GM23338 (cell line): ENCODE measurements around the gene ROCK2. TPM values are rescaled to one million over a fixed set of nuclear protein-coding genes. Genes with fewer than 3 reads are reported as not detected.

ENCODE experiments used
- ATAC-seq: fragments of 200-7000 bp; cut with Tn5 transposase; 3 replicates; pipeline ENCODE4 v1.9.1; 2020
- DNase-seq: peaks from one replicate; pipeline ENCODE4 v3.0.0-alpha.2; 2015; ENCODE audit warnings: low spot score
- H2AFZ ChIP-seq: fragments of 200-600 bp; sonication (generic); 2 replicates; pipeline ENCODE4 v1.8.0; 2016; ENCODE audit warnings: antibody characterized with exemption, mild to moderate bottlenecking, moderate library complexity
- H3F3A ChIP-seq: fragments of 200-600 bp; sonication (generic); replicated peaks from 2 replicates; pipeline ENCODE4 v1.8.0; 2017; ENCODE audit warnings: antibody characterized with exemption, mixed run types, low read depth
- H3K27ac ChIP-seq: fragments of 200-600 bp; sonication (generic); 2 replicates; pipeline ENCODE4 v1.6.1; 2016; ENCODE audit warnings: low read depth
- H3K27me3 ChIP-seq: fragments of 200-600 bp; sonication (generic); 2 replicates; pipeline ENCODE4 v1.8.0; 2016; ENCODE audit warnings: mild to moderate bottlenecking, mixed run types, moderate library complexity; ENCODE audit not compliant: insufficient read depth
- H3K36me3 ChIP-seq: fragments of 200-600 bp; sonication (generic); 2 replicates; pipeline ENCODE4 v1.8.0; 2016; ENCODE audit warnings: mild to moderate bottlenecking; ENCODE audit not compliant: insufficient read depth
- H3K4me1 ChIP-seq: fragments of 200-600 bp; sonication (generic); 2 replicates; pipeline ENCODE4 v1.8.0; 2016; ENCODE audit warnings: mild to moderate bottlenecking, moderate library complexity; ENCODE audit not compliant: insufficient read depth
- H3K4me2 ChIP-seq: fragments of 200-600 bp; sonication (generic); 2 replicates; pipeline ENCODE4 v1.7.1; 2017; ENCODE audit warnings: mixed run types
- H3K4me3 ChIP-seq: fragments of 200-600 bp; sonication (generic); 2 replicates; pipeline ENCODE4 v1.6.1; 2016; ENCODE audit warnings: mixed run types
- H3K79me2 ChIP-seq: fragments of 200-600 bp; sonication (generic); replicated peaks from 2 replicates; pipeline ENCODE4 v1.8.0; 2017; ENCODE audit warnings: mild to moderate bottlenecking; ENCODE audit not compliant: insufficient read depth
- H3K9me2 ChIP-seq: fragments of 200-600 bp; sonication (generic); 2 replicates; pipeline ENCODE4 v1.8.0; 2017; ENCODE audit not compliant: insufficient read depth
- H4K20me1 ChIP-seq: fragments of 200-600 bp; sonication (generic); replicated peaks from 2 replicates; pipeline ENCODE4 v1.8.0; 2017; ENCODE audit warnings: mild to moderate bottlenecking; ENCODE audit not compliant: insufficient read depth
- H3K27ac Mint-ChIP-seq: 2 replicates; pipeline ENCODE4 v1.8.0; 2020; ENCODE audit warnings: inconsistent platforms, mild to moderate bottlenecking, moderate library complexity, mixed read lengths
- H3K27me3 Mint-ChIP-seq: 3 replicates; pipeline ENCODE4 v1.8.0; 2022; ENCODE audit warnings: low read depth, mild to moderate bottlenecking, moderate library complexity, mixed read lengths, inconsistent platforms; ENCODE audit not compliant: insufficient read depth, poor library complexity
- H3K36me3 Mint-ChIP-seq: 3 replicates; pipeline ENCODE4 v1.8.0; 2021; ENCODE audit warnings: low read depth, mild to moderate bottlenecking, inconsistent platforms, moderate library complexity, mixed read lengths
- H3K4me1 Mint-ChIP-seq: 3 replicates; pipeline ENCODE4 v1.8.0; 2020; ENCODE audit warnings: mild to moderate bottlenecking, inconsistent platforms, mixed read lengths
- H3K4me3 Mint-ChIP-seq: 3 replicates; pipeline ENCODE4 v1.8.0; 2021; ENCODE audit warnings: moderate library complexity, mild to moderate bottlenecking, inconsistent platforms, mixed read lengths
- H3K9me3 Mint-ChIP-seq: 3 replicates; pipeline ENCODE4 v1.8.0; 2020; ENCODE audit warnings: moderate library complexity, mild to moderate bottlenecking, inconsistent platforms, mixed read lengths
- CREB1 ChIP-seq: fragments of 250-450 bp; sonication (Bioruptor Pico); IDR thresholded peaks from 2 replicates; pipeline ENCODE4 v1.5.0; 2020; ENCODE audit warnings: low read depth, mild to moderate bottlenecking, moderate library complexity
- EZH2 ChIP-seq: fragments of 200-600 bp; sonication (generic); IDR thresholded peaks from one replicate; pipeline ENCODE4 v1.8.0; 2017; ENCODE audit warnings: antibody characterized with exemption, mild to moderate bottlenecking, low read depth; ENCODE audit not compliant: unreplicated experiment
- EZH2phosphoT487 ChIP-seq: fragments of 200-600 bp; sonication (generic); IDR thresholded peaks from one replicate; pipeline ENCODE4 v1.8.1; 2018; ENCODE audit warnings: antibody characterized with exemption; ENCODE audit not compliant: unreplicated experiment
- JUNB ChIP-seq: IDR thresholded peaks from one replicate; pipeline ENCODE4 v1.6.1; 2016; ENCODE audit warnings: antibody characterized with exemption; ENCODE audit not compliant: unreplicated experiment
- STAT1 ChIP-seq: IDR thresholded peaks from one replicate; pipeline ENCODE4 v1.6.1; 2016; ENCODE audit warnings: antibody characterized with exemption; ENCODE audit not compliant: unreplicated experiment
- ZNF114 ChIP-seq: fragments of 250-450 bp; sonication (Bioruptor Pico); IDR thresholded peaks from 2 replicates; pipeline ENCODE4 v1.5.0; 2020; ENCODE audit warnings: mild to moderate bottlenecking, moderate library complexity
- ZNF331 ChIP-seq: fragments of 250-450 bp; sonication (Bioruptor Pico); IDR thresholded peaks from 2 replicates; pipeline ENCODE4 v1.5.0; 2020; ENCODE audit warnings: low read depth, mild to moderate bottlenecking, moderate library complexity
- polyA plus RNA-seq: library from polyadenylated mRNA; unstranded; fragments of >200 nt; fragmentation: Nextera tagmentation; extraction: Ambion mirVana; gene quantifications from 2 replicates; pipeline ENCODE4 v1.2.1, GENCODE V29; 2016
- total RNA-seq: library from RNA; depleted of rRNA; stranded (reverse); fragments of >200 nt; shearing (Covaris generic); gene quantifications from 2 replicates; pipeline ENCODE4 v1.2.3, GENCODE V29; 2014
- TF ChIP-seq, protein P1 (sequence below), 2 experiments: fragments of 200-600 bp in 1 of 2; sonication (generic) in 1 of 2; conservative IDR thresholded peaks; 2 replicates each; pipeline versions ENCODE4 v1.5.1 to v1.6.1; 2016 to 2017; ENCODE audit warnings: antibody characterized with exemption in 2 of 2, low read depth in 2 of 2, mild to moderate bottlenecking in 2 of 2, moderate library complexity in 1 of 2
- TF ChIP-seq, protein P2 (sequence below): IDR thresholded peaks from one replicate; pipeline ENCODE4 v1.6.1; 2018; ENCODE audit warnings: antibody characterized with exemption; ENCODE audit not compliant: unreplicated experiment
- TF ChIP-seq, protein P3 (sequence below): fragments of 250-450 bp; sonication (Bioruptor Pico); IDR thresholded peaks from 2 replicates; pipeline ENCODE4 v1.5.0; 2020; ENCODE audit warnings: mild to moderate bottlenecking, moderate library complexity
- TF ChIP-seq, protein P4 (sequence below): IDR thresholded peaks from 2 replicates; pipeline ENCODE4 v1.6.1; 2016; ENCODE audit warnings: antibody characterized with exemption

The ROCK2 gene
- total and polyA plus RNA-seq, 2 experiments from 2014 or later: 16.4 to 28.0 TPM

DNA sequence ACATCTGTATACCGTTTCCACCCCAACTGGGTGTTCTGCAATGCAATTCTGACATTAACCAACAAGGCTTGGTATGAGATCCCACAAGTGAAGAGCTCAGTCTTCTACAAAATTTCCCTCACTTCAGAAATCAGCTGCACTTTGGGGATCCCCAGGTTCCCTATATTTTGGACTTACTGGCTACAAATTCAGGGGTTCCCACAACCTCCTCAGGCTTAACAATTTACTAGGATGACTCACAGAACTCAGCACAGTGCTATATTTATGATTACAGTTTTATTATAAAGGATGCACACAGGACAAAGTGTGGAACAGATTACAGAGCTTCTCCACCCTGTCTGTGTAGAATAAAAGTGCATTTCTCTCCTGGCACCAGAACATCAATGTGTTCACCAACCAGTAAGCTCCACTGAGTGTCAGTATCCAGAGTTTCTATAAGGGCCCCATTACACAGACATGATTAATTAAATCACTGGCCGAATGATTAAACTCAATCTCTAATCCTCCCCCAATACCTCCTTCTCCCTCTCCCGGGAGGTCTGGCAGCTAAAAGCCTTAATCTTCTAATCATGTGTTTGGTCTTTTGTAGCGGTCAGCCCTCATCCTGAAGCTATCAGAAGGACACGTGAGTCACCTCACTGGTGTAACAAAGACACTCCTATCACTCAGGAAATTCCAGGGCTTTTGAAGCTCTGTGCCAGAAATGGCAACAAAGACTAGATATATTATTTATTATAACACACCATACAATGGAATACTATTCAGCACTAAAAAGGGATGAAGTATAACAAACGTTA lies 104.6 kb downstream of the ROCK2 start:
- H3K4me3 ChIP-seq: no peak overlapping the region
- peaks cover 7% of the 10 kb centered on the region for H4K20me1 ChIP-seq
- H3K36me3 ChIP-seq: 0 out of 2 replicates have a peak, but pooled peaks cover 3% of the 10 kb centered on the region
- ATAC-seq (no peak), DNase-seq (no peak)
- no peaks in the 10 kb centered on the region for H3K9me3 Mint-ChIP-seq
- no peaks in the 10 kb centered on the region for H3K4me1 ChIP-seq
- no peaks in the 10 kb centered on the region for H3K36me3 Mint-ChIP-seq
- H3K27ac ChIP-seq: no peak overlapping the region
- TF ChIP-seq STAT1 (no peak), JUNB (no peak), CREB1 (CRISPR knock-in tag) (no peak), ZNF114 (CRISPR knock-in tag) (no peak), ZNF331 (CRISPR knock-in tag) (no peak), EZH2phosphoT487 (no peak), EZH2 (no peak)
- TF ChIP-seq, protein P1, sequence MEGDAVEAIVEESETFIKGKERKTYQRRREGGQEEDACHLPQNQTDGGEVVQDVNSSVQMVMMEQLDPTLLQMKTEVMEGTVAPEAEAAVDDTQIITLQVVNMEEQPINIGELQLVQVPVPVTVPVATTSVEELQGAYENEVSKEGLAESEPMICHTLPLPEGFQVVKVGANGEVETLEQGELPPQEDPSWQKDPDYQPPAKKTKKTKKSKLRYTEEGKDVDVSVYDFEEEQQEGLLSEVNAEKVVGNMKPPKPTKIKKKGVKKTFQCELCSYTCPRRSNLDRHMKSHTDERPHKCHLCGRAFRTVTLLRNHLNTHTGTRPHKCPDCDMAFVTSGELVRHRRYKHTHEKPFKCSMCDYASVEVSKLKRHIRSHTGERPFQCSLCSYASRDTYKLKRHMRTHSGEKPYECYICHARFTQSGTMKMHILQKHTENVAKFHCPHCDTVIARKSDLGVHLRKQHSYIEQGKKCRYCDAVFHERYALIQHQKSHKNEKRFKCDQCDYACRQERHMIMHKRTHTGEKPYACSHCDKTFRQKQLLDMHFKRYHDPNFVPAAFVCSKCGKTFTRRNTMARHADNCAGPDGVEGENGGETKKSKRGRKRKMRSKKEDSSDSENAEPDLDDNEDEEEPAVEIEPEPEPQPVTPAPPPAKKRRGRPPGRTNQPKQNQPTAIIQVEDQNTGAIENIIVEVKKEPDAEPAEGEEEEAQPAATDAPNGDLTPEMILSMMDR (conservative IDR thresholded peaks at IDR 0.05; ENCODE audit: low read depth in 2 of 2): no peak
- TF ChIP-seq, protein P2, sequence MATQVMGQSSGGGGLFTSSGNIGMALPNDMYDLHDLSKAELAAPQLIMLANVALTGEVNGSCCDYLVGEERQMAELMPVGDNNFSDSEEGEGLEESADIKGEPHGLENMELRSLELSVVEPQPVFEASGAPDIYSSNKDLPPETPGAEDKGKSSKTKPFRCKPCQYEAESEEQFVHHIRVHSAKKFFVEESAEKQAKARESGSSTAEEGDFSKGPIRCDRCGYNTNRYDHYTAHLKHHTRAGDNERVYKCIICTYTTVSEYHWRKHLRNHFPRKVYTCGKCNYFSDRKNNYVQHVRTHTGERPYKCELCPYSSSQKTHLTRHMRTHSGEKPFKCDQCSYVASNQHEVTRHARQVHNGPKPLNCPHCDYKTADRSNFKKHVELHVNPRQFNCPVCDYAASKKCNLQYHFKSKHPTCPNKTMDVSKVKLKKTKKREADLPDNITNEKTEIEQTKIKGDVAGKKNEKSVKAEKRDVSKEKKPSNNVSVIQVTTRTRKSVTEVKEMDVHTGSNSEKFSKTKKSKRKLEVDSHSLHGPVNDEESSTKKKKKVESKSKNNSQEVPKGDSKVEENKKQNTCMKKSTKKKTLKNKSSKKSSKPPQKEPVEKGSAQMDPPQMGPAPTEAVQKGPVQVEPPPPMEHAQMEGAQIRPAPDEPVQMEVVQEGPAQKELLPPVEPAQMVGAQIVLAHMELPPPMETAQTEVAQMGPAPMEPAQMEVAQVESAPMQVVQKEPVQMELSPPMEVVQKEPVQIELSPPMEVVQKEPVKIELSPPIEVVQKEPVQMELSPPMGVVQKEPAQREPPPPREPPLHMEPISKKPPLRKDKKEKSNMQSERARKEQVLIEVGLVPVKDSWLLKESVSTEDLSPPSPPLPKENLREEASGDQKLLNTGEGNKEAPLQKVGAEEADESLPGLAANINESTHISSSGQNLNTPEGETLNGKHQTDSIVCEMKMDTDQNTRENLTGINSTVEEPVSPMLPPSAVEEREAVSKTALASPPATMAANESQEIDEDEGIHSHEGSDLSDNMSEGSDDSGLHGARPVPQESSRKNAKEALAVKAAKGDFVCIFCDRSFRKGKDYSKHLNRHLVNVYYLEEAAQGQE: no peak
- TF ChIP-seq, protein P3, sequence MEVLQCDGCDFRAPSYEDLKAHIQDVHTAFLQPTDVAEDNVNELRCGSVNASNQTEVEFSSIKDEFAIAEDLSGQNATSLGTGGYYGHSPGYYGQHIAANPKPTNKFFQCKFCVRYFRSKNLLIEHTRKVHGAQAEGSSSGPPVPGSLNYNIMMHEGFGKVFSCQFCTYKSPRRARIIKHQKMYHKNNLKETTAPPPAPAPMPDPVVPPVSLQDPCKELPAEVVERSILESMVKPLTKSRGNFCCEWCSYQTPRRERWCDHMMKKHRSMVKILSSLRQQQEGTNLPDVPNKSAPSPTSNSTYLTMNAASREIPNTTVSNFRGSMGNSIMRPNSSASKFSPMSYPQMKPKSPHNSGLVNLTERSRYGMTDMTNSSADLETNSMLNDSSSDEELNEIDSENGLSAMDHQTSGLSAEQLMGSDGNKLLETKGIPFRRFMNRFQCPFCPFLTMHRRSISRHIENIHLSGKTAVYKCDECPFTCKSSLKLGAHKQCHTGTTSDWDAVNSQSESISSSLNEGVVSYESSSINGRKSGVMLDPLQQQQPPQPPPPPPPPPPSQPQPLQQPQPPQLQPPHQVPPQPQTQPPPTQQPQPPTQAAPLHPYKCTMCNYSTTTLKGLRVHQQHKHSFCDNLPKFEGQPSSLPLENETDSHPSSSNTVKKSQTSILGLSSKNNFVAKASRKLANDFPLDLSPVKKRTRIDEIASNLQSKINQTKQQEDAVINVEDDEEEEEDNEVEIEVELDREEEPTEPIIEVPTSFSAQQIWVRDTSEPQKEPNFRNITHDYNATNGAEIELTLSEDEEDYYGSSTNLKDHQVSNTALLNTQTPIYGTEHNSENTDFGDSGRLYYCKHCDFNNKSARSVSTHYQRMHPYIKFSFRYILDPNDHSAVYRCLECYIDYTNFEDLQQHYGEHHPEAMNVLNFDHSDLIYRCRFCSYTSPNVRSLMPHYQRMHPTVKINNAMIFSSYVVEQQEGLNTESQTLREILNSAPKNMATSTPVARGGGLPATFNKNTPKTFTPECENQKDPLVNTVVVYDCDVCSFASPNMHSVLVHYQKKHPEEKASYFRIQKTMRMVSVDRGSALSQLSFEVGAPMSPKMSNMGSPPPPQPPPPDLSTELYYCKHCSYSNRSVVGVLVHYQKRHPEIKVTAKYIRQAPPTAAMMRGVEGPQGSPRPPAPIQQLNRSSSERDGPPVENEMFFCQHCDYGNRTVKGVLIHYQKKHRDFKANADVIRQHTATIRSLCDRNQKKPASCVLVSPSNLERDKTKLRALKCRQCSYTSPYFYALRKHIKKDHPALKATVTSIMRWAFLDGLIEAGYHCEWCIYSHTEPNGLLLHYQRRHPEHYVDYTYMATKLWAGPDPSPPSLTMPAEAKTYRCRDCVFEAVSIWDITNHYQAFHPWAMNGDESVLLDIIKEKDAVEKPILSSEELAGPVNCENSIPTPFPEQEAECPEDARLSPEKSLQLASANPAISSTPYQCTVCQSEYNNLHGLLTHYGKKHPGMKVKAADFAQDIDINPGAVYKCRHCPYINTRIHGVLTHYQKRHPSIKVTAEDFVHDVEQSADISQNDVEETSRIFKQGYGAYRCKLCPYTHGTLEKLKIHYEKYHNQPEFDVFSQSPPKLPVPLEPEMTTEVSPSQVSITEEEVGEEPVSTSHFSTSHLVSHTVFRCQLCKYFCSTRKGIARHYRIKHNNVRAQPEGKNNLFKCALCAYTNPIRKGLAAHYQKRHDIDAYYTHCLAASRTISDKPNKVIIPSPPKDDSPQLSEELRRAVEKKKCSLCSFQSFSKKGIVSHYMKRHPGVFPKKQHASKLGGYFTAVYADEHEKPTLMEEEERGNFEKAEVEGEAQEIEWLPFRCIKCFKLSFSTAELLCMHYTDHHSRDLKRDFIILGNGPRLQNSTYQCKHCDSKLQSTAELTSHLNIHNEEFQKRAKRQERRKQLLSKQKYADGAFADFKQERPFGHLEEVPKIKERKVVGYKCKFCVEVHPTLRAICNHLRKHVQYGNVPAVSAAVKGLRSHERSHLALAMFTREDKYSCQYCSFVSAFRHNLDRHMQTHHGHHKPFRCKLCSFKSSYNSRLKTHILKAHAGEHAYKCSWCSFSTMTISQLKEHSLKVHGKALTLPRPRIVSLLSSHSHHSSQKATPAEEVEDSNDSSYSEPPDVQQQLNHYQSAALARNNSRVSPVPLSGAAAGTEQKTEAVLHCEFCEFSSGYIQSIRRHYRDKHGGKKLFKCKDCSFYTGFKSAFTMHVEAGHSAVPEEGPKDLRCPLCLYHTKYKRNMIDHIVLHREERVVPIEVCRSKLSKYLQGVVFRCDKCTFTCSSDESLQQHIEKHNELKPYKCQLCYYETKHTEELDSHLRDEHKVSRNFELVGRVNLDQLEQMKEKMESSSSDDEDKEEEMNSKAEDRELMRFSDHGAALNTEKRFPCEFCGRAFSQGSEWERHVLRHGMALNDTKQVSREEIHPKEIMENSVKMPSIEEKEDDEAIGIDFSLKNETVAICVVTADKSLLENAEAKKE (CRISPR knock-in tag): no peak
- TF ChIP-seq, protein P4, sequence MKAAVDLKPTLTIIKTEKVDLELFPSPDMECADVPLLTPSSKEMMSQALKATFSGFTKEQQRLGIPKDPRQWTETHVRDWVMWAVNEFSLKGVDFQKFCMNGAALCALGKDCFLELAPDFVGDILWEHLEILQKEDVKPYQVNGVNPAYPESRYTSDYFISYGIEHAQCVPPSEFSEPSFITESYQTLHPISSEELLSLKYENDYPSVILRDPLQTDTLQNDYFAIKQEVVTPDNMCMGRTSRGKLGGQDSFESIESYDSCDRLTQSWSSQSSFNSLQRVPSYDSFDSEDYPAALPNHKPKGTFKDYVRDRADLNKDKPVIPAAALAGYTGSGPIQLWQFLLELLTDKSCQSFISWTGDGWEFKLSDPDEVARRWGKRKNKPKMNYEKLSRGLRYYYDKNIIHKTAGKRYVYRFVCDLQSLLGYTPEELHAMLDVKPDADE: no peak
- peaks cover 42% of the 10 kb centered on the region for H3K79me2 ChIP-seq
- H3K4me3 Mint-ChIP-seq: no peak overlapping the region
- H3F3A ChIP-seq: no peaks in the 10 kb centered on the region
- no peaks in the 10 kb centered on the region for H3K4me1 Mint-ChIP-seq
- no peaks in the 10 kb centered on the region for H3K9me2 ChIP-seq
- no peak overlapping the region for H3K27ac Mint-ChIP-seq
- H3K27me3 ChIP-seq: no peaks in the 10 kb centered on the region
- no peak overlapping the region for H3K4me2 ChIP-seq
- no peak overlapping the region for H2AFZ ChIP-seq
- H3K27me3 Mint-ChIP-seq: no peaks in the 10 kb centered on the region
